Measurements from ENCODE around the gene THSD4.

Gene THSD4

DNA sequence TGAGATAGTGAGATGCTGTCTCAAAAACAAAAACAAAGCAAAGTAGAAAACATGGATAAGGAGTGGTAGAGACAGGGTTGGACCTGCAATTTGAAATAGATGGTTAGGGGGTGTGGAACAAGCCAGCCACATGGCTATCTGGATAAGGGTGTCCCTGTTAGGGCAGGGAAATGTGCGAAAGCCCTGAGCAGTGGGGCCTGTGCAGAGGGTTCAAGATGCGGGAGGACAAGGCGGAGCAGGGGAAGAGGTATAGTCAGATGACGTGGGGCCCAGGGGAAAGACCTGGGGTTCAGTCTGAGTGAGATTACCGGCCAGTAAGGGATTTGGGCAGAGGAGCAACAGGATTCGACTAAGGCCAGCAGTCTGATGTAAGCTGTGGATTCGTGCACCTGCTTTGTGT is 676.7 kb downstream of the THSD4 start:
- Histone ChIP-seq H3K27me3 (ENCODE audit: control insufficient read depth, insufficient read depth, low read length) (no peaks in the 10 kb centered on the region), H3K9ac (ENCODE audit: low read length) (no peak overlapping the region), H3K4me1 (ENCODE audit: control insufficient read depth, insufficient read depth, low read length) (no peaks in the 10 kb centered on the region), H3K4me3 (ENCODE audit: low read length) (no peak overlapping the region), H3K36me3 (ENCODE audit: control insufficient read depth, insufficient read depth, low read length) (no peaks in the 10 kb centered on the region), H3K9me3 (ENCODE audit: control insufficient read depth, low read length) (no peaks in the 10 kb centered on the region)

GRCh38 chr15:71792521-71792920 is 677.2 kb downstream of the THSD4 start:
- H3K9me3 ChIP-seq (ENCODE audit: control insufficient read depth, low read length) = no peaks in the 10 kb centered on the region
- no peaks in the 10 kb centered on the region for H3K36me3 ChIP-seq (ENCODE audit: control insufficient read depth, insufficient read depth, low read length)
- H3K4me3 ChIP-seq (ENCODE audit: low read length) = no peak overlapping the region
- no peaks in the 10 kb centered on the region for H3K4me1 ChIP-seq (ENCODE audit: control insufficient read depth, insufficient read depth, low read length)
- H3K27me3 ChIP-seq (ENCODE audit: control insufficient read depth, insufficient read depth, low read length) = no peaks in the 10 kb centered on the region
- H3K9ac ChIP-seq (ENCODE audit: low read length) = no peak overlapping the region

DNA sequence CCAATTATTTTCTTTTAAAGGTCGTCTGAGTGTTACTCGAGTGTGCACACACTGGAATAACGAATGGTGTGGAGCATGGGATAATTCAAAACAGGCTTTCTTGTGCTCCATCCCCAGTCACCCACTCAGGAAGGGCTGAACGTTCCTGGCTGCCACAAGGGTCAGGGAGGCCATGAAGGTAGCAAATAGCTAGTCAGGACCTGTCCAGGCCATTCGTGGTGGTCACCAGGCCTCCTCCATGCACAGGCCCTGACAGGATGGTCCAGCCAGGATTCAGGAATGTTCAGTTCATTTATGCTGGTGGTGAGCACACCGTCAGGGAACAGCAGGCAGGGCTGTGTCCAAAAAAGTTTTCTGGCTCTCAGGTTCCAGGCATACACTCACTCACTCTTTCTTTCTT is 683.4 kb downstream of the THSD4 start:
- Histone ChIP-seq H3K4me3 (ENCODE audit: low read length) (no peak overlapping the region), H3K9me3 (ENCODE audit: control insufficient read depth, low read length) (no peaks in the 10 kb centered on the region), H3K36me3 (ENCODE audit: control insufficient read depth, insufficient read depth, low read length) (no peaks in the 10 kb centered on the region), H3K4me1 (ENCODE audit: control insufficient read depth, insufficient read depth, low read length) (no peaks in the 10 kb centered on the region), H3K27me3 (ENCODE audit: control insufficient read depth, insufficient read depth, low read length) (no peaks in the 10 kb centered on the region), H3K9ac (ENCODE audit: low read length) (no peak overlapping the region)

DNA sequence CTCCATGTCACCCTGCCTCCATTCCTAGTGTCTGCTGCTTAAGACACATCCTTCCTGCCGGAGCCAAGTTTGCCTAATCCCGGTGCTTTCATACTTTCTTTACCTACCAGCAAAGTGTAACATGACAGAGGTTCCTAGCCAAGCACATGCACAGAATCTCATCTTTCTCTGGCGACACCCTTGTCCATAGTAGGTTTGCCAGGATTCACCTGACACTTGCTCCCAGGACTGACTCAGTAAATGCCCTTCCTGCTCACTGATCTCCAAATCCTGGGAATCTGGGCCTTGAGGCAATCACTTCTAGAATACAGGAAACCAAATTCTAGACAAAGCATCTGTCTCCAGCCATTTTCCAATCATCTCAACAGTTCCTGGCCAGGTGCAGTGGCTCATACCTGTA is 684.9 kb downstream of the THSD4 start:
- Histone ChIP-seq H3K4me3 (ENCODE audit: low read length) (no peak overlapping the region), H3K36me3 (ENCODE audit: control insufficient read depth, insufficient read depth, low read length) (no peaks in the 10 kb centered on the region), H3K4me1 (ENCODE audit: control insufficient read depth, insufficient read depth, low read length) (no peaks in the 10 kb centered on the region), H3K27me3 (ENCODE audit: control insufficient read depth, insufficient read depth, low read length) (no peaks in the 10 kb centered on the region), H3K9me3 (ENCODE audit: control insufficient read depth, low read length) (no peaks in the 10 kb centered on the region), H3K9ac (ENCODE audit: low read length) (no peak overlapping the region)

GRCh38 chr15:71800835-71801745 is 685.8 kb downstream of the THSD4 start:
- Histone ChIP-seq H3K4me3 (ENCODE audit: low read length) (no peak overlapping the region), H3K36me3 (ENCODE audit: control insufficient read depth, insufficient read depth, low read length) (no peaks in the 10 kb centered on the region), H3K9ac (ENCODE audit: low read length) (no peak overlapping the region), H3K9me3 (ENCODE audit: control insufficient read depth, low read length) (no peaks in the 10 kb centered on the region), H3K4me1 (ENCODE audit: control insufficient read depth, insufficient read depth, low read length) (no peaks in the 10 kb centered on the region), H3K27me3 (ENCODE audit: control insufficient read depth, insufficient read depth, low read length) (no peaks in the 10 kb centered on the region)

GRCh38 chr15:71801935-71802655 is 686.8 kb downstream of the THSD4 start:
- Histone ChIP-seq H3K4me1 (ENCODE audit: control insufficient read depth, insufficient read depth, low read length) (no peaks in the 10 kb centered on the region), H3K36me3 (ENCODE audit: control insufficient read depth, insufficient read depth, low read length) (no peaks in the 10 kb centered on the region), H3K9me3 (ENCODE audit: control insufficient read depth, low read length) (no peaks in the 10 kb centered on the region), H3K4me3 (ENCODE audit: low read length) (no peak overlapping the region), H3K9ac (ENCODE audit: low read length) (no peak overlapping the region), H3K27me3 (ENCODE audit: control insufficient read depth, insufficient read depth, low read length) (no peaks in the 10 kb centered on the region)

GRCh38 chr15:71802770-71803169 is 687.5 kb downstream of the THSD4 start:
- no peak overlapping the region for H3K9ac ChIP-seq (ENCODE audit: low read length)
- no peaks in the 10 kb centered on the region for H3K36me3 ChIP-seq (ENCODE audit: control insufficient read depth, insufficient read depth, low read length)
- H3K4me1 ChIP-seq (ENCODE audit: control insufficient read depth, insufficient read depth, low read length) = no peaks in the 10 kb centered on the region
- H3K27me3 ChIP-seq (ENCODE audit: control insufficient read depth, insufficient read depth, low read length) = no peaks in the 10 kb centered on the region
- no peaks in the 10 kb centered on the region for H3K9me3 ChIP-seq (ENCODE audit: control insufficient read depth, low read length)
- H3K4me3 ChIP-seq (ENCODE audit: low read length) = no peak overlapping the region

DNA sequence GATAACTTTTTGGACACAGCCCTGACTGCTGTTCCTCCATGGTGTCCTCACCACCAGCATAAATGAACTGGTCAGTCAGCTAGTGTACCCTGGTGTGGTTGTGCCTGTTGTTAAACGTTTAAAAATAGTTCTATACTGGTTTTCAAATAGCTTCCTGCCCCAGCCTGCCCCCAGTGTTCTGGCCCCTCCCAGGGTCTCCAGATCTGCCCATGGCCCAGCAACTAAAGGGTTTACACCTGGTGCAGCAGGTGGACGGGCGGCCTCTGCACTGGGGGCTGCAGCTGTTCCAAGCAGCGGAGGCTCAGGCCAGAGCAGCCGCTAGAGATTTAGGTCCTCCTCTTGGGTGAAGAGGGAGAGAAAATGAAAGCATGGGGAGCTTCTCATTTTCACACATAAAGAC is 689.0 kb downstream of the THSD4 start:
- no peaks in the 10 kb centered on the region for H3K9me3 ChIP-seq (ENCODE audit: control insufficient read depth, low read length)
- H3K4me3 ChIP-seq (ENCODE audit: low read length) = no peak overlapping the region
- peaks cover 3% of the 10 kb centered on the region for H3K27me3 ChIP-seq (ENCODE audit: control insufficient read depth, insufficient read depth, low read length)
- H3K4me1 ChIP-seq (ENCODE audit: control insufficient read depth, insufficient read depth, low read length) = no peaks in the 10 kb centered on the region
- H3K36me3 ChIP-seq (ENCODE audit: control insufficient read depth, insufficient read depth, low read length) = no peaks in the 10 kb centered on the region
- no peak overlapping the region for H3K9ac ChIP-seq (ENCODE audit: low read length)

DNA sequence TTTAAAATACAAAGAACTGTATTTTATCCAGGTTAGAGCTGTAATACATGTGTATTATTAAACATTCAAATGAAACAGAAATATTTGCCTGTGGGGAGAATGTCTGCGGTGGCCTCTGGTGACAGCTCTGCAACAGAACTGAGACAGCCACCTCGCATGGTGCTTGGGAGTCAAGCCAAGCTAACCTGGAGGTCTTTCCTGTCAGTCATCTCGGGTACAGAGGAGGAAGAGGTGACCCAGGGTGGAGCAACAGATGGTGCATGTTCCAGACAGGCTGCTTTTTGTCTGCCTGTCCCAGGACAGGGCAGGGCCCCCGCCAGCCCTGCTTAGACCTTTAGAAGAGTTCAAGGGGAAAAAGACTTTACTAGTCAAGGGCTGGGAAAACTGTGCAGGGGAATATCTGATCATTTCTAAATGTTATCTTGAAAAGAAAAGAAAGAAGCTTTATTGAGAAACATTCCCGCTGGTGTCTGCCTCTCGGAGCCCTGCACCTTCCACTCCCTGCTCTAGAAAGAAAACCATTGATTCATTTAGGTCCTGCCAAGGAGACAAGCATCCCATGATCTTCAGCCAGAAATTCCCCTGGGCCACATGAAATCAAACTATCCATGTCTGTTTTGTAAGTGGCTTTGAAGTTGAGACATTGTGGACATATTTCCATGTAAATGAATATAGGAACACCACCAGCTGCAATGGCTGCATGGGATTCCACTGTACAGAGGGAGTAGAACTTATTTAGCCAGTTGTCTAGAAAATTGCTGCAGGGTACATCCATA is 689.6 kb downstream of the THSD4 start:
- no peaks in the 10 kb centered on the region for H3K4me1 ChIP-seq (ENCODE audit: control insufficient read depth, insufficient read depth, low read length)
- no peaks in the 10 kb centered on the region for H3K9me3 ChIP-seq (ENCODE audit: control insufficient read depth, low read length)
- H3K9ac ChIP-seq (ENCODE audit: low read length) = no peak overlapping the region
- no peak overlapping the region for H3K4me3 ChIP-seq (ENCODE audit: low read length)
- peaks cover 3% of the 10 kb centered on the region for H3K27me3 ChIP-seq (ENCODE audit: control insufficient read depth, insufficient read depth, low read length)
- H3K36me3 ChIP-seq (ENCODE audit: control insufficient read depth, insufficient read depth, low read length) = no peaks in the 10 kb centered on the region

DNA sequence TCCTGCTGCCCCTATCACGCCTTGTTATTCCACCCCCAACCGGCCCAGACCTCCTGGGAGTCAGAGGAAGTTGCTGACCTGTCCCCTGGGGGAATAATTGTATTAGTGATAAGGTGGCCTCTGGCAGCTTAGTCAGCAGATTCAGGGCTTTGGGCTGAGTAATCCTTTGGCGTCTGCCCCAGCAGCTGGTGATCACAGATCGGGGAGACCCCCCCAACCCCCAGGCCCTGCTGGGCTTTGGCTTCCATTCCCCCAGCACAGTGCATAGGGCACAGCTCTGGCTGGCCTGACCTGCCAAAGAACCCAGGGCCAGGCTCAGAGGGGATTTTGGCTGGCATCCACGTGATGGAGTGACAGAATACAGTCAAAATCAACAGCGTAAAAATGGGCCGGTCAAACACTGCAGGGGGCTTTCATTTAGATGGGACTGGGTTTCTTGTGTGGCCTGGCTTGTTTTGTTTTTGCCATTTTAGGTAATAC is 691.2 kb downstream of the THSD4 start:
- H3K4me1 ChIP-seq (ENCODE audit: control insufficient read depth, insufficient read depth, low read length) = no peaks in the 10 kb centered on the region
- no peaks in the 10 kb centered on the region for H3K36me3 ChIP-seq (ENCODE audit: control insufficient read depth, insufficient read depth, low read length)
- no peak overlapping the region for H3K4me3 ChIP-seq (ENCODE audit: low read length)
- no peaks in the 10 kb centered on the region for H3K9me3 ChIP-seq (ENCODE audit: control insufficient read depth, low read length)
- no peak overlapping the region for H3K9ac ChIP-seq (ENCODE audit: low read length)
- H3K27me3 ChIP-seq (ENCODE audit: control insufficient read depth, insufficient read depth, low read length) = peaks cover 3% of the 10 kb centered on the region

GRCh38 chr15:71807125-71807629 is 691.9 kb downstream of the THSD4 start:
- H3K4me3 ChIP-seq (ENCODE audit: low read length) = no peak overlapping the region
- H3K9me3 ChIP-seq (ENCODE audit: control insufficient read depth, low read length) = no peaks in the 10 kb centered on the region
- H3K36me3 ChIP-seq (ENCODE audit: control insufficient read depth, insufficient read depth, low read length) = no peaks in the 10 kb centered on the region
- H3K27me3 ChIP-seq (ENCODE audit: control insufficient read depth, insufficient read depth, low read length) = peaks cover 3% of the 10 kb centered on the region
- no peaks in the 10 kb centered on the region for H3K4me1 ChIP-seq (ENCODE audit: control insufficient read depth, insufficient read depth, low read length)
- no peak overlapping the region for H3K9ac ChIP-seq (ENCODE audit: low read length)
